Measurements from ENCODE around the gene DCBLD1.

The DCBLD1 gene

GRCh38 chr6:117597755-117598154, 115.3 kb downstream of the DCBLD1 start:
- no peak for DNase-seq (ENCODE audit: low read depth)
- H3K9me3 ChIP-seq (ENCODE audit: control insufficient read depth, low read length): no peaks in the 10 kb centered on the region
- H3K9ac ChIP-seq (ENCODE audit: low read length): no peak overlapping the region
- H3K4me3 ChIP-seq (ENCODE audit: low read length): no peak overlapping the region
- no peaks in the 10 kb centered on the region for H3K27me3 ChIP-seq (replicated peaks; ENCODE audit: control insufficient read depth, insufficient read depth, low read length)
- H3K36me3 ChIP-seq (ENCODE audit: control insufficient read depth, insufficient read depth, low read length, severe bottlenecking): peaks cover 9% of the 10 kb centered on the region
- H3K4me1 ChIP-seq (ENCODE audit: control insufficient read depth, insufficient read depth, low read length): peaks cover 25% of the 10 kb centered on the region

Measured in adipocyte (in vitro differentiated cells).